ENCODE data around the gene RAP1GAP2.
"Not testable (repeated sequence)": the region's sequence is repeated elsewhere in the genome, so short reads cannot be mapped to it uniquely, and the experiment has no call there.

The RAP1GAP2 gene

DNA sequence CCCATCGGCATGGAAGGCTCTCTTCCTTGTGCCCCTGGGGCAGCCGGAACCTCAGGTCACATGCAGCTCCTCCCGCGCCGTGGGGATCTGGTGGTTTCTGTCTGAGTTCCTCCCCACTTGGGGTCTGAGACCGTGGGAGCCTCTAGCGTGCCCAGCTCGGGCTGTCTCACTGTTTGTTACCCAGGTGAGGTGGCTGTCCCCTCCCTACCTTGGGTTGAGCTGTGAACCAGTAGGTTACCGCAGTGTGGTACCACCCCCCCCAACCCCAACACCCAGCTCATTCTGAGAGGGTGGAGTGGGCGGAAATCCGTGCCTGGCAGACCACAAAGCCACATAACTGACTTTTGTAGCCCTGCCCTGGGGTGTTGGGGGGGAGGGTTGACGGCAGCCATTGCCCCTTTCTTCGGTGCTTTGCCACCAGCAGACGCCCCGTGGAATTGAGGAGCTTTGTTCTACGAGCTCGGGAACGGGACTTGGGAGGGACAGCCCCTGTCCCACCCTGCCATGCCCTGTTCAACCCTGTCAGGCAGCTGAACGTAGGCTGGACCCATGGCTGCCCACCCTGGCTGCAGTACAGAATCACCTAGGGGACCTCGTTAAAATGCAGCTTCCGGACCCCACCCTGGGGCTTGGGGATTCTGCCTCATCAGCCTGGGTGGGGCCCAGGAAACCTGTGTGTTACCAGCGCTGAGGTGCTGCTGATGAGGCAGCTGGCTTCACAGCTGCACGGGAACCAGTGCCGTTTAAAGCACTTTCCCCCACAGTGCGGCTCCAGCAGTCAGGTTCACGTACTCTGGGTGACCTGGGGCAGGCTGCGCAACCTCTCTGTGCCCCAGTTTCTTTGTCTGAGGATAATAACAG lies 18.5 kb downstream of the RAP1GAP2 start:
- DNase-seq (ENCODE audit: low read depth in 2 of 2), result peak; percentile 69 to 79

DNA sequence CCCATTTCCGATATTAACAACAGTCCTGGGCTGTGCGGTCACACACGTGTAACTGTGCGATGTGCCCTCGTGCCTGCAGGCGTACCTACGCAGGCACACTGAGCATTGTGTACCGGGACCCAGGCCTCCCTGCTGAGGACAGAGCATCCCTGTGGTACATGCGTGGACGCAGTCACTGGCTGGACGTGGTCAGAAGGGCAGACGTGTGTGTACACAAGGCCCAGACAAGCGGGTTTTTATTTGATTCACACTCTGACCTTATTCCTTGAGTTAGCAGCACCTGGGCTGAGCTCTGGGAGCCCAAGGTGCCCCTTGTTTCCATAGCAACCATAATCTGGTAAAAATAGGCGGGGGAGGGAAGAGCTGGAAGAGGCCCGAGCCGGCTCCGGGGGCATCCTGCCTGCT lies 19.5 kb downstream of the RAP1GAP2 start:
- DNase-seq (ENCODE audit: low read depth in 2 of 2), result no peak

DNA sequence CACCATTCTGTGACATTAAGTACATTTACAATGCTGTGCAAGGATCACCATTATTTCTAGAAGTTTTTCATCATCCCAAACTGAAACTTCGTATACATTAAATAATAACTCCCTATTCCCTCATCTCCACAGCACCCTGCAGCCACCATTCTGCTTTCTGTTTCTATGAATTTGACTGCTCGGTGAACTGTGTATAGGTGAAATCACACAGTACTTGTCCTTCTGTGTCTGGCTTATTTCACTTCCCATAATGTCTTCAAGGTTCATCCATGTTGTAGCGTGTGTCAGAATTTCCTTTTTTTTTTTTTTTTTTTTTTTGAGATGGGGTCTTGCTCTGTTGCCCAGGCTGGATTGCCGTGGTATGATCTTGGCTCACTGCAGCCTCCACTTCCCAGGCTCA lies 20.4 kb downstream of the RAP1GAP2 start:
- no peak for DNase-seq (ENCODE audit: low read depth in 2 of 2)

DNA sequence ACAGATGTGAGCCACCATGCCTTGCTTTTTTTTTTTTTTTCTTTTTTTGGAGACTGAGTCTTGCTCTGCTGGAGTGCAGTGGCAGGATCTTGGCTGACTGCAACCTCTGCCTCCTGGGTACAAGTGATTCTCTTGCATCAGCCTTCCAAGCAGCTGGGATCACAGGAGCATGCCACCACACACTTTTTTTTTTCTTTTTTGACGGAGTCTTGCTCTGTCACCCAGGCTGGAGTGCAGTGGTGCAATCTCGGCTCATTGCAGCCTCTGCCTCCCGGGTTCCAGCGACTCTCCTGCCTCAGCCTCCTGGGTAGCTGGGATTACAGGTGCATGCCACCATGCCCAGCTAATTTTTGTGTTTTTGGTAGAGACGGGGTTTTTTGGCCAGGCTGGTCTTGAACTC lies 23.1 kb downstream of the RAP1GAP2 start:
- DNase-seq (ENCODE audit: low read depth in 2 of 2), result not testable (repeated sequence)

DNA sequence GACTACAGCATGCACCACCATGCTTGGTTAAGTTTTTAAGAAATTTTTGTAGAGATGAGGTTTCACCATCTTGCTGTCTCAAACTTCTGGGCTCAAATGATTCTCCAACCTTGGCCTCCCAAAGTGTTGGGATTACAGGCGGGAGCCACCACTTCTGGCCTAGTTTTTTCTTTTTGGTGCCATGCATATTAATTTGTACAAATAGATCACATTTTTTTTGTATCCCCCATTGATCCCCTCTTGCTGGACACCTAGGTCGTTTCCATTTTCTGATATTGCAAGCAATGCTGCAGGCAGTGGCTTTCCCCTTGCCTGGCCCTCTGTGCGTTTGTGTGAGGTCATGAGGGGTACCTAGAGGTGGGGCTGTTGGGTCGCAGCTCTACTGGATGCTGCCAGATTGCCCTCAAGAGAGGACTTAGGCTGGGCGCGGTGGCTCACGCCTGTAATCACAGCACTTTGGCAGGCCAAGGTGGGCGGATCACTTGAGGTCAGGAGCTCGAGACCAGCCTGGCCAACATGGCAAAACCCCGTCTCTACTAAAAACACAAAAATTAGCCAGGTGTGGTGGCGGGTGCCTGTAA lies 23.8 kb downstream of the RAP1GAP2 start:
- DNase-seq (ENCODE audit: low read depth in 2 of 2), result no peak

DNA sequence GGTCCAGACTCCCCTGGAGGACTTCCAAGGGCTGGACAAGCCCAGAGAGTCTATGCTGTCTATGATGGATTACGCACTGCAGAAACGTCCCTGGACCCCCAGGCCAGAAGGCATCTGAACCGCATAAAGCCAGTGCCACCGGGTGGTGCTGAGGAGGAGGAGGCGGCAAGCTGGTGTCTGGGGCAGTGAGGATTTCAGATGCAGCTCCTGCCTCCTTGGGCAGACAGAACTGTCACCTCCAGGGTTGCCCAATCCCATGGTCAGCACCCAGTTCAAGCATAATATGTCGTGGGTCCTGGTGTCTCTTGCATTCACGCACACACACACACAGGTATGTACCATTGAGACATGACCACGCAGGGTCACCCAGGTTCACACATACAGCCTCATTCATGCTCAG lies 25.6 kb downstream of the RAP1GAP2 start:
- no peak for DNase-seq (ENCODE audit: low read depth in 2 of 2)

- no peak for DNase-seq (ENCODE audit: low read depth in 2 of 2)
These were observed 26.1 kb downstream of the RAP1GAP2 start for GRCh38 chr17:2822358-2822757.

- no peak for DNase-seq (ENCODE audit: low read depth in 2 of 2)
These were observed 29.2 kb downstream of the RAP1GAP2 start for GRCh38 chr17:2825253-2825970.

DNA sequence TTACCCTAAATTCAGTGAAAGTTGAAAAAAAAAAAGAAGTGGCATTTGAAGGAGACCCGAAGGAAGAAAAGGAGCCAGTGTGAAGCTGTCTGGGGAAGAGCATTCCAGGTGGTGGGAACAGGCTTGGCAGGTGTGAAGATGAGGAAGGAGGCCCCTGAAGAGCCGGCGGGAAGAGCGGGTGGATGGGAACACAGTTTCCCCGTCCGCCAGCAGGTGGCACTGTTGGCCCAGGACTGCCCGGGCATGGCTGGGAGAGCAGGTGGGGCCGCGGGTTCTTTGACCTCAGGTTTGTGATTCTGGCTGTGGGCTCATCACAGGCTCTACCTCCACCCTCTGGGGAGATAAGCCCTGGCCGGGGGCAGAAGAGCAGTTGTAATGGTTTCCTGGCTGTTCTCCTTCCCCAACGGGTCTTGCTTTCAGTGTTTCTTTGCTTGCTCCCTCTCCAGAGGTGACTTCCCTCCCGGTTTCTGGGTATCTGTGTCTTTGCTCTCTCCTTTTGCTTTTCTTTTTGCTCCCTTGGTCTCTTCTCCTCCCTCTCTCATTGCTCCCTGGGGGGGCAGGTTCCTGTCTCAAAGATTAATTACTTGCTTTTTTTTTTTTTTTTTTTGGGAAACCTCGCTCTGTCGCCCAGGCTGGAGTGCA lies 32.3 kb downstream of the RAP1GAP2 start:
- peak; percentile 65 to 87 for DNase-seq (ENCODE audit: low read depth in 2 of 2)

- no peak for DNase-seq (ENCODE audit: low read depth in 2 of 2)
These were observed 34.4 kb downstream of the RAP1GAP2 start for GRCh38 chr17:2830678-2831077.

DNA sequence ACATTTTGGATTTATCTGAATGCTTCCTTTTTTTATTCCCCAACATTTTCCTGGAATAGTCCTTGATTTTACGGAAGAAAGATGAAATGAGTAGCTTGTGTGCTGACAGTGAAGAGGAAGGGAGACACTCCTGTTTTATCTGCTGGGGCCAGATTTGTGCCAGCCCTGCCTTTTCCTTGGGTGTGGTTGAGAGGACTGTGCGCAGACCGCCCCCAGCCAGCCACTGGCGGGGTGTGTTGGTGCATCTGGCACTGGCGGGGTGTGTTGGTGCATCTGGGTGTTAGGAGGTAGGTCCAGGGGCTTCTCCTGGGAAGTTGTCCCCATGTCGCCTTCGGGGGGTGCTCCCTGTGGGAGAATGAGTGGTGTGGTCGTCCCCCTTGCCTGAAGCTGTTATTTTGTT lies 39.5 kb downstream of the RAP1GAP2 start:
- DNase-seq (ENCODE audit: low read depth in 2 of 2), result no peak

- DNase-seq (ENCODE audit: low read depth in 2 of 2), result no peak
These were observed 40.9 kb downstream of the RAP1GAP2 start for GRCh38 chr17:2837147-2837561.

- no peak for DNase-seq (ENCODE audit: low read depth in 2 of 2)
These were observed 45.4 kb downstream of the RAP1GAP2 start for GRCh38 chr17:2841606-2842005.

GRCh38 chr17:2842464-2842863 lies 46.2 kb downstream of the RAP1GAP2 start:
- DNase-seq (ENCODE audit: low read depth in 2 of 2), result no peak

- DNase-seq (ENCODE audit: low read depth in 2 of 2), result no peak
These were observed 48.2 kb downstream of the RAP1GAP2 start for GRCh38 chr17:2844416-2844815.

GRCh38 chr17:2847381-2848333 lies 51.4 kb downstream of the RAP1GAP2 start:
- no peak for DNase-seq (ENCODE audit: low read depth in 2 of 2)

DNA sequence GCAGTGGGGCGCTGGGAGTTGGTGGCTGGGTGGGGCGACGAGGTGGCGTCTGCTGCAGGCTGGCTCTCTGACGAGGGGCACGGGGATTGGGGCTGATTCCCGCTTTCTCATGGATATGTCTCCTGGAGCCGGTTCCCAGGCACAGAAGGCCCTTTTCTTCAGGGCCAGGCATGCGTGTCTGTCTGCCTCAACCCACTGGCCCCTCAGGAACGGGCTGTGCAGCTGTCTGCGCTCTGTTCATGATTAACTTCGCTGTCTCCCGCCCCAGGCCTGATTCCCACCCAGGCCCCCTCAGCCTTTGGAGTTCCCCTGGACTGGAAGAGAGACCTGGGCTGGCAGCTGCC lies 53.1 kb downstream of the RAP1GAP2 start:
- no peak for DNase-seq (ENCODE audit: low read depth in 2 of 2)

GRCh38 chr17:2850991-2851390 lies 54.8 kb downstream of the RAP1GAP2 start:
- DNase-seq (ENCODE audit: low read depth in 2 of 2), result no peak

GRCh38 chr17:2851615-2852014 lies 55.4 kb downstream of the RAP1GAP2 start:
- DNase-seq (ENCODE audit: low read depth in 2 of 2), result no peak

DNA sequence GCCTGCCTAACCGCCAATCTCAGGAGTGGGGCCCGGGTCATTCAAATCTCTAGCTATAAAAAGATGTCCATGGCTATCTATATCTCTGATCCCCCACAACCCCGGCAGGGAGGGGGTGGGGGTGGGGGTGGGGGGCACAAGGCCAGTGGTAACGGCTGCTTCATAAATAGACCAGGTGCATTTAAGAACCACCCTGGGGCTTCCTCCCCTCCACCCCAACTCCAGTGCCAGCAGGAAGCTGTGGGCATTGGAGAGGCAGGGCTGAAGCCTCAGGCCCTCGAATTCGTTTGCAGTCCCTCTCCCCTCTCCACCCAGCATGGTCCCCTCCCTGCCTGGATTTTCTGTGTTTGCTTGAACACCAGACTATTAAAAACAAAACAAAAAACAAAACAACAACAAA lies 56.0 kb downstream of the RAP1GAP2 start:
- DNase-seq (ENCODE audit: low read depth in 2 of 2), result no peak

GRCh38 chr17:2852729-2853282 lies 56.6 kb downstream of the RAP1GAP2 start:
- no peak for DNase-seq (ENCODE audit: low read depth in 2 of 2)

All from stimulated activated CD4-positive, alpha-beta T cell treated with anti-CD3 and anti-CD28 coated beads, Interleukin-4, amount 100 ng/mL, for 48 hours (primary cell).